Measurements from ENCODE around the gene MRPL24. TPM values are rescaled to one million over a fixed set of nuclear protein-coding genes. Genes with fewer than 3 reads are reported as not detected.

Gene MRPL24
- total and polyA plus RNA-seq, 10 of the 15 experiments (the other 5 are each of a cell fraction or from before 2014, with no cell fraction given) = 87.4 to 269 (median 134) TPM

DNA sequence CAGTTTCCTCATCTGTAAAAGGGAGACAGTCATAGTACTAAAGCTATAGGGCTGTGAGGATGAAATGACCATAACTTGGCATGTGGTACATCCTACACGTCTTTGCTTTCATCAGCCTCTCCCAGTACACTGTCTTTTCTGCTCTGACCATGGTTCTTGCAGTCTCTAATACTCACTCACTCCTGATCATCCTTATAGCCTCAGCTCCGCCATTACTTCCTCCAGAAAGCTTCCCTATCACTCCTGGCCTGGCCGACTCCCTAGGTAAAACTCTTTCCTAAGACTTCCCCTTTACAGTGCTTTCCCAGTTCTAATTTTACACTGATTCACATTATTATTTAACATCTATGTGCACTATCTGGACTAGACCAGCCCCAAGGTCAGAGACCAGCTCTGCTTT is 5.0 kb upstream of the MRPL24 start:
- no peak overlapping the region for H3K9ac ChIP-seq (ENCODE audit: control insufficient read depth, insufficient read depth, low read length)
- H3K9me3 ChIP-seq (replicated peaks; ENCODE audit: control insufficient read depth, insufficient read depth, low read length) = no peaks in the 10 kb centered on the region
- POLR2A ChIA-PET = interaction anchor here (0.8 kb wide), 1 partner anchor 18 kb away, joined by 6 read pairs; the partner anchor contains the start of genes ISG20L2 and METTL25B
- peak overlapping the region; percentile 55; the same call in 1 of the 2 replicates for H3K4me2 ChIP-seq (ENCODE audit: control insufficient read depth, insufficient read depth)
- WGBS (ENCODE audit: insufficient coverage, insufficient replicate concordance, low lambda C conversion rate, missing lambda C conversion rate) = 58% methylated on average over 3 of the region's 3 CpGs
- no peak for DNase-seq (ENCODE audit: low read depth, low spot score)
- H3K4me1 ChIP-seq (ENCODE audit: control insufficient read depth, insufficient read depth, low read length) = peaks cover 20% of the 10 kb centered on the region
- FAIRE-seq = no peak
- no peak for ATAC-seq
- peaks cover 61% of the 10 kb centered on the region for H3K79me2 ChIP-seq (ENCODE audit: control insufficient read depth, insufficient read depth, low read length)
- SMC1A ChIA-PET (ENCODE audit: uncharacterized antibody, unreplicated experiment) = interaction anchor here (3.5 kb wide), 1 partner anchor 20 kb away, joined by 20 read pairs; no protein-coding TSS in a partner anchor
- no peaks in the 10 kb centered on the region for H3K27me3 ChIP-seq (replicated peaks in 1 of 2; ENCODE audit: control insufficient read depth in 2 of 2, insufficient read depth in 2 of 2, low read length in 1 of 2)
- no peak for TF ChIP-seq GATAD2B (conservative IDR thresholded peaks at IDR 0.05; ENCODE audit: low read depth)
- TF ChIP-seq YY1 (IDR thresholded peaks at IDR 0.05; ENCODE audit: low read depth, low read length) = no peak
- TF ChIP-seq ZNF274 (IDR thresholded peaks at IDR 0.05; ENCODE audit: insufficient read depth, insufficient read length) = no peak
- no peak for TF ChIP-seq FOXM1 (IDR thresholded peaks at IDR 0.05; ENCODE audit: low read depth, low read length)
- TF ChIP-seq CREB1 (IDR thresholded peaks at IDR 0.05; ENCODE audit: low read depth) = no peak
- TF ChIP-seq BHLHE40 (IDR thresholded peaks at IDR 0.05; ENCODE audit: borderline replicate concordance in 1 of 2, low read depth in 2 of 2, low read length in 1 of 2) = no peak
- H3K27ac ChIP-seq (ENCODE audit: control insufficient read depth, insufficient read depth) = peak overlapping the region; percentile 10; the same call in 1 of the 2 replicates
- no peak overlapping the region for H2AFZ ChIP-seq (ENCODE audit: control insufficient read depth, low read depth, low read length)
- H4K20me1 ChIP-seq (ENCODE audit: control insufficient read depth, insufficient read depth) = no peaks in the 10 kb centered on the region
- intact Hi-C loops (cut with micrococcal nuclease; ENCODE audit: unreplicated experiment) = loop anchor here (10.0 kb wide), 1 partner anchor 241 kb away; the partner anchor contains the start of gene MEF2D
- in situ Hi-C loops (cut with MboI) = no loop called here
- CTCF ChIA-PET = interaction anchor here (0.7 to 1.4 kb wide), 3 partner anchors 19 to 449 kb away, joined by 3 to 4 read pairs (median 4); no protein-coding TSS in a partner anchor
- no TSS peak for BruUV-seq (replicated peaks)
- RAD21 ChIA-PET (ENCODE audit: unreplicated experiment) = interaction anchor here (1.0 kb wide), 1 partner anchor 19 kb away, joined by 3 read pairs; no protein-coding TSS in a partner anchor
- peaks cover 22 to 23% of the 10 kb centered on the region in 2 experiments for H3K36me3 ChIP-seq (ENCODE audit: control insufficient read depth in 2 of 2, insufficient read depth in 2 of 2, low read length in 1 of 2)
- peak overlapping the region; percentile 68; the same call in 1 of the 2 replicates for H3K4me3 ChIP-seq

GRCh38 chr1:156744786-156745419 is 4.0 kb upstream of the MRPL24 start:
- ATAC-seq (no peak), FAIRE-seq (no peak), DNase-seq (ENCODE audit: low read depth, low spot score) (no peak)
- in situ Hi-C loops (cut with MboI) (no loop called here), intact Hi-C loops (cut with micrococcal nuclease; ENCODE audit: unreplicated experiment) (loop anchor here (10.0 kb wide), 1 partner anchor 240 kb away; the partner anchor contains the start of gene MEF2D)
- BruUV-seq (replicated peaks) = no TSS peak
- H3K4me3 ChIP-seq = no peak overlapping the region
- H3K9ac ChIP-seq (ENCODE audit: control insufficient read depth, insufficient read depth, low read length) = no peak overlapping the region
- SMC1A ChIA-PET (ENCODE audit: uncharacterized antibody, unreplicated experiment) = interaction anchor here (3.5 kb wide), 1 partner anchor 19 kb away, joined by 20 read pairs; no protein-coding TSS in a partner anchor
- H3K9me3 ChIP-seq (replicated peaks; ENCODE audit: control insufficient read depth, insufficient read depth, low read length) = no peaks in the 10 kb centered on the region
- POLR2A ChIA-PET = no interaction called here
- WGBS (ENCODE audit: insufficient coverage, insufficient replicate concordance, low lambda C conversion rate, missing lambda C conversion rate) = 83% methylated on average over 13 of the region's 14 CpGs
- RAD21 ChIA-PET (ENCODE audit: unreplicated experiment) = no interaction called here
- H3K79me2 ChIP-seq (ENCODE audit: control insufficient read depth, insufficient read depth, low read length) = peaks cover 60% of the 10 kb centered on the region
- CTCF ChIA-PET = interaction anchor here (1.4 kb wide), 1 partner anchor 19 kb away, joined by 4 read pairs; no protein-coding TSS in a partner anchor
- no peaks in the 10 kb centered on the region for H4K20me1 ChIP-seq (ENCODE audit: control insufficient read depth, insufficient read depth)
- no peak overlapping the region for H3K27ac ChIP-seq (ENCODE audit: control insufficient read depth, insufficient read depth)
- no peaks in the 10 kb centered on the region for H3K27me3 ChIP-seq (replicated peaks in 1 of 2; ENCODE audit: control insufficient read depth in 2 of 2, insufficient read depth in 2 of 2, low read length in 1 of 2)
- peaks cover 20% of the 10 kb centered on the region for H3K4me1 ChIP-seq (ENCODE audit: control insufficient read depth, insufficient read depth, low read length)
- peaks cover 22 to 23% of the 10 kb centered on the region in 2 experiments for H3K36me3 ChIP-seq (ENCODE audit: control insufficient read depth in 2 of 2, insufficient read depth in 2 of 2, low read length in 1 of 2)
- H2AFZ ChIP-seq (ENCODE audit: control insufficient read depth, low read depth, low read length) = no peak overlapping the region
- no peak overlapping the region for H3K4me2 ChIP-seq (ENCODE audit: control insufficient read depth, insufficient read depth)
- no peak for TF ChIP-seq RAD21 (IDR thresholded peaks at IDR 0.05; ENCODE audit: insufficient read depth, low read depth, low read length)
- no peak for TF ChIP-seq POLR2AphosphoS5 (IDR thresholded peaks at IDR 0.05; ENCODE audit: low read length)
- no peak for TF ChIP-seq HDAC2 (IDR thresholded peaks at IDR 0.05)
- no peak for TF ChIP-seq MLLT1 (IDR thresholded peaks at IDR 0.05)
- TF ChIP-seq NR2C2 (IDR thresholded peaks at IDR 0.05; ENCODE audit: borderline replicate concordance, control insufficient read depth, insufficient read length, low read depth) = no peak
- no peak for TF ChIP-seq ZNF384 (IDR thresholded peaks at IDR 0.05; ENCODE audit: borderline replicate concordance, low read depth, low read length)
- no peak for TF ChIP-seq IKZF2 (IDR thresholded peaks at IDR 0.05)
- no peak for TF ChIP-seq RCOR1 (conservative IDR thresholded peaks at IDR 0.05; ENCODE audit: low read depth, low read length)
- TF ChIP-seq YY1 (IDR thresholded peaks at IDR 0.05; ENCODE audit: low read depth, low read length) = no peak
- TF ChIP-seq ATF3 (IDR thresholded peaks at IDR 0.05; ENCODE audit: borderline replicate concordance, extremely low read depth, low read depth, low read length) = no peak
- no peak for TF ChIP-seq KDM1A (IDR thresholded peaks at IDR 0.05; ENCODE audit: borderline replicate concordance)
